HEK293T (cell line): ENCODE data around the gene GALNT11.
"Not testable (repeated sequence)": the region's sequence is repeated elsewhere in the genome, so short reads cannot be mapped to it uniquely, and the experiment has no call there.

Experiments
- HDGF ChIP-seq: fragments of 450-650 bp; IDR thresholded peaks from 2 replicates; pipeline ENCODE4 v1.6.1; 2017; ENCODE audit warnings: antibody characterized with exemption, borderline replicate concordance
- L3MBTL2 ChIP-seq: fragments of 450-650 bp; conservative IDR thresholded peaks from 2 replicates; pipeline ENCODE4 v1.6.1; 2016; ENCODE audit warnings: mild to moderate bottlenecking

DNA sequence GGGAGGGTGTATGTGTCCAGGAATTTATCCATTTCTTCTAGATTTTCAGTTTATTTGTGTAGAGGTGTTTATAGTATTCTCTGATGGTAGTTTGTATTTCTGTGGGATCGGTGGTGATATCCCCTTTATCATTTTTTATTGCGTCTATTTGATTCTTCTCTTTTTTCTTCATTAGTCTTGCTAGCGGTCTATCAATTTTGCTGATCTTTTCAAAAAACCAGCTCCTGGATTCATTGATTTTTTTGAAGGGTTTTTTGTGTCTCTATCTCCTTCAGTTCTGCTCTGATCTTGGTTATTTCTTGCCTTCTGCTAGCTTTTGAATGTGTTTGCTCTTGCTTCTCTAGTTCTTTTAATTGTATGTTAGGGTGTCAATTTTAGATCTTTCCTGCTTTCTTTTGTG, 37.7 kb downstream of the GALNT11 start:
- TF ChIP-seq HDGF, L3MBTL2: not testable (repeated sequence)
